Measurements from ENCODE around the gene YES1. TPM values are rescaled to one million over a fixed set of nuclear protein-coding genes. Genes with fewer than 3 reads are reported as not detected.

YES1 gene
- total and polyA plus RNA-seq, 2 of the 8 experiments (the other 6 are each of a cell fraction or from before 2014, with no cell fraction given): 14.8 to 94.3 TPM

DNA sequence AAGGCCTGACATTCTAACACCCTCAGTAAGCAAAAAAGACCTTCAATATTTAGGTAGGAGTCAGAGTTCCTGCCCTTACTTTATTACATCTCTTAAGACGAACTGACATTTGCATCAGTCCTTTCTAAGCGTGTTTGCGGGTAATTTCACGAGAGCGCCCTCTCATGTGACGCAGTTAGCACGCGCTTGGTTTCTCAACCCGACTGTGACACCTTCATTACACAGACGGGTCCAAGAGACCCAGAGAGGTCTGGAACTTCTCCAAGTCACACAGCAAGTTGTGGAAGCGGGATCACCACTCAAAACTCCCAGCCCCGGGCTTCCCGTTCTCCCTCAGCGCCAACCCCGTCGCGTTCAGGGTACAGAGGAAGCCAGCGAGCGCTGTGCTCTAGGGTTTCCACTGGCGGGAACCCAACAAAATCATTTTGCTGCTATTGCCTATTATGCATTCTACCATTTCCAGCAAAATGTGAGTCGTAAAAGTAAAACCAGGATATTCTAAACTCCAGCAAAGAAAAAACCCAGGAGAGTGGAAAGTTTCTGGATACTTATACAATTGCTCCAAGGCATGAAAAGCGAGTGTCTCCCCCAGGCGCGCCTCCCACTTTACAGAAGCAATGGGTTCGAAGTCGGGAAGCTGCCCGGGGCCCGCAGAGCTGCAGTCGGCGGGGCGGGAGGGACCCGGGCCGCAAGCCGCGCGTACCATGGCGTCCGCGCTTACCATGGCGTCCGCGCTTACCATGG is 100.2 kb downstream of the YES1 start (continued):
- TF ChIP-seq RXRA (IDR thresholded peaks at IDR 0.05; ENCODE audit: insufficient read depth, low read depth, low read length): no peak
- TF ChIP-seq, protein P1, sequence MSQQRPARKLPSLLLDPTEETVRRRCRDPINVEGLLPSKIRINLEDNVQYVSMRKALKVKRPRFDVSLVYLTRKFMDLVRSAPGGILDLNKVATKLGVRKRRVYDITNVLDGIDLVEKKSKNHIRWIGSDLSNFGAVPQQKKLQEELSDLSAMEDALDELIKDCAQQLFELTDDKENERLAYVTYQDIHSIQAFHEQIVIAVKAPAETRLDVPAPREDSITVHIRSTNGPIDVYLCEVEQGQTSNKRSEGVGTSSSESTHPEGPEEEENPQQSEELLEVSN (IDR thresholded peaks at IDR 0.05): 0 out of 2 replicates have a peak, but pooled peaks have one; percentile 44
